Stomach (tissue), 9 donors: ENCODE data around the gene CIDEB. TPM values are rescaled to one million over a fixed set of nuclear protein-coding genes. Genes with fewer than 3 reads are reported as not detected.

Source experiments
- DNase-seq, 2 donors: peaks; one replicate each; pipeline versions ENCODE4 v3.0.0 to v3.0.0-alpha.2; 2013 to 2019
- H3K27ac ChIP-seq, 5 donors: fragments of 200-600 bp in 4 of 5; sonication (generic) in 4 of 5; one replicate each; pipeline ENCODE4 v1.5.1; 2013 to 2019; ENCODE audit warnings: mild to moderate bottlenecking in 1 of 5, moderate library complexity in 1 of 5
- H3K27me3 ChIP-seq, 3 donors: fragments of 200-600 bp; sonication (generic); one replicate each; pipeline ENCODE4 v1.5.1; 2017 to 2019; ENCODE audit warnings: mixed run types in 1 of 3
- H3K36me3 ChIP-seq, 4 donors: fragments of 200-600 bp; sonication (generic); 1 replicate in 3 of 4; 2 replicates in 1 of 4; pipeline ENCODE4 v1.5.1; 2016 to 2019
- H3K4me1 ChIP-seq, 4 donors: fragments of 200-600 bp; sonication (generic); one replicate each; pipeline ENCODE4 v1.5.1; 2016 to 2019
- H3K4me3 ChIP-seq, 4 donors: fragments of 200-600 bp; sonication (generic) in 3 of 4; one replicate each; pipeline ENCODE4 v1.5.1; 2016 to 2019; ENCODE audit warnings: mild to moderate bottlenecking in 1 of 4
- H3K9me3 ChIP-seq, 4 donors: fragments of 200-600 bp; sonication (generic); one replicate each; pipeline ENCODE4 v1.5.1; 2016 to 2019
- EP300 ChIP-seq: sonication (generic); formaldehyde crosslinking; IDR thresholded peaks from one replicate; pipeline ENCODE4 v1.6.1; 2017; ENCODE audit warnings: antibody characterized with exemption
- POLR2A ChIP-seq, 4 donors: fragments of 450-650 bp; IDR thresholded peaks; one replicate each; pipeline ENCODE4 v1.6.1; 2016; ENCODE audit warnings: antibody characterized with exemption in 4 of 4, control low read depth in 2 of 4, mild to moderate bottlenecking in 1 of 4, moderate library complexity in 1 of 4
- POLR2AphosphoS5 ChIP-seq, 3 donors: sonication (generic); formaldehyde crosslinking; IDR thresholded peaks; one replicate each; pipeline ENCODE4 v1.6.1; 2016; ENCODE audit warnings: antibody characterized with exemption in 3 of 3
- WGBS, 5 donors: extraction: QIAGEN DNeasy Blood & Tissue Kit in 3 of 5; methylation state at CpG; one replicate each; pipeline versions ENCODE4 v1.1.5 to v1.1.7; 2013 to 2018; 5-methylcytosine and 5-hydroxymethylcytosine counted together
- intact Hi-C: fragments of 100-400 bp; cut with DNase I; formaldehyde crosslinking; loops from one replicate; pipeline ENCODE4 v1.15.1; 2023; ENCODE audit warnings: low total_unique reads
- polyA plus RNA-seq, 3 donors: library from polyadenylated mRNA; stranded (reverse); fragments of 200-250 nt; gene quantifications; one replicate each; pipeline ENCODE4 v1.2.3, GENCODE V29; 2013
- total RNA-seq, 5 donors: library from RNA; depleted of rRNA; stranded (reverse); fragments of >200 nt; gene quantifications; one replicate each; pipeline versions ENCODE4 v1.1.0 to v1.2.3, GENCODE V29; 2014 to 2016
- TF ChIP-seq, protein P1 (sequence below), 7 experiments: fragments of 450-650 bp in 4 of 7; fragments of 200-600 bp in 3 of 7; sonication (generic) in 3 of 7; IDR thresholded peaks; one replicate each; pipeline ENCODE4 v1.5.1; 2016 to 2019; ENCODE audit warnings: antibody characterized with exemption in 7 of 7, control low read depth in 2 of 7, mild to moderate bottlenecking in 1 of 7
- donor health status: healthy with polysubstance abuse.
- donor health status: Bipolar disorder and iron deficiency.
- donor health status: healthy.

Gene CIDEB
- total and polyA plus RNA-seq, 8 donors, result 5.0 to 14.2 (median 6.4) TPM

GRCh38 chr14:24277071-24277470 lies 30.7 kb downstream of the CIDEB start:
- TF ChIP-seq EP300 (no peak), POLR2A (IDR thresholded peaks at IDR 0.05) (no peak), POLR2AphosphoS5 (IDR thresholded peaks at IDR 0.05) (no peak)
- TF ChIP-seq, protein P1, sequence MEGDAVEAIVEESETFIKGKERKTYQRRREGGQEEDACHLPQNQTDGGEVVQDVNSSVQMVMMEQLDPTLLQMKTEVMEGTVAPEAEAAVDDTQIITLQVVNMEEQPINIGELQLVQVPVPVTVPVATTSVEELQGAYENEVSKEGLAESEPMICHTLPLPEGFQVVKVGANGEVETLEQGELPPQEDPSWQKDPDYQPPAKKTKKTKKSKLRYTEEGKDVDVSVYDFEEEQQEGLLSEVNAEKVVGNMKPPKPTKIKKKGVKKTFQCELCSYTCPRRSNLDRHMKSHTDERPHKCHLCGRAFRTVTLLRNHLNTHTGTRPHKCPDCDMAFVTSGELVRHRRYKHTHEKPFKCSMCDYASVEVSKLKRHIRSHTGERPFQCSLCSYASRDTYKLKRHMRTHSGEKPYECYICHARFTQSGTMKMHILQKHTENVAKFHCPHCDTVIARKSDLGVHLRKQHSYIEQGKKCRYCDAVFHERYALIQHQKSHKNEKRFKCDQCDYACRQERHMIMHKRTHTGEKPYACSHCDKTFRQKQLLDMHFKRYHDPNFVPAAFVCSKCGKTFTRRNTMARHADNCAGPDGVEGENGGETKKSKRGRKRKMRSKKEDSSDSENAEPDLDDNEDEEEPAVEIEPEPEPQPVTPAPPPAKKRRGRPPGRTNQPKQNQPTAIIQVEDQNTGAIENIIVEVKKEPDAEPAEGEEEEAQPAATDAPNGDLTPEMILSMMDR (IDR thresholded peaks at IDR 0.05), result no peak
- Histone ChIP-seq H3K27me3 (no peaks in the 10 kb centered on the region), H3K4me3 (no peak overlapping the region), H3K4me1 (peaks cover 9 to 80% (median 20%) of the 10 kb centered on the region in 4 donors), H3K36me3 (no peaks in the 10 kb centered on the region), H3K9me3 (no peaks in the 10 kb centered on the region), H3K27ac (peak overlapping the region in 3 of 5 donors; percentile 1 to 69 (median 63))
- 85 to 96% (median 92%) methylated on average over 6 of the region's 6 CpGs for WGBS, 5 donors
- no peak for DNase-seq
- intact Hi-C loops, result no loop called here

GRCh38 chr14:24274101-24274543 lies 33.7 kb downstream of the CIDEB start:
- no peaks in the 10 kb centered on the region for H3K27me3 ChIP-seq
- H3K4me1 ChIP-seq, result peaks cover 9 to 81% (median 26%) of the 10 kb centered on the region in 4 donors
- 20 to 50% (median 31%) methylated on average over 3 of the region's 3 CpGs for WGBS, 5 donors
- intact Hi-C loops, result no loop called here
- H3K4me3 ChIP-seq, result no peak overlapping the region
- H3K9me3 ChIP-seq, result no peaks in the 10 kb centered on the region
- peak overlapping the region; percentile 63 to 98 (median 84) for H3K27ac ChIP-seq
- peaks cover 0 to 10% (median 9%) of the 10 kb centered on the region in 4 donors for H3K36me3 ChIP-seq
- peak; percentile 63 to 66 for DNase-seq
- TF ChIP-seq EP300 (no peak), POLR2AphosphoS5 (IDR thresholded peaks at IDR 0.05) (peak in 2 of 3 donors; percentile 33 to 80)

DNA sequence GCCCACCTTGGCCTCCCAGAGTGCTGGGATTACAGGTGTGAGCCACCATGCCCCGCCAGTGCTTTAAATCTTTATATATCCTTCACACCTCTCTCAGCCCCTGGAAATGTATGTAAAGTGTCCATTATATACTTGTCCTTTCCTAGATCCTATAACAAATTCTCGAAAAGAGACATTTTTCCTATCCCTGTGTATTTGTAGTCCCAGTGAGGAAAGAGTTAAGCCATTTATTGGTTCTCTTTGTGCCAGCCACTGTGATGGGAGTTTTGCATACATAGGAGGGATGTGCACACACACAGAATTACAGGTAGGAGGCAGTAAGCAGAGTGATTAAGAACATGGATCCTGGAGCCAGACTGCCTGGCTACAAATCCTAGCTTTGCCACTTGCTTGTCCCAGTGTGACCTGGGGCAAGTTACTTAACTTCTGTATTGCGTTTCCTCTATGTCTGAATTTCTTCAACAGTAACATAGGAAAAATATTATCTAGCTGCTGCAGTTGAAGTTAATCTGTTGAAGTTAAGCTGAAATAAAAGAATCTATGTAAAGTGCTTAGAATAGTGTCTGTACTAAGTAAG lies 34.3 kb downstream of the CIDEB start:
- Histone ChIP-seq H3K4me1 (peaks cover 9 to 75% (median 26%) of the 10 kb centered on the region in 4 donors), H3K27me3 (no peaks in the 10 kb centered on the region), H3K27ac (peak overlapping the region; percentile 63 to 98 (median 84)), H3K36me3 (peaks cover 5 to 16% (median 15%) of the 10 kb centered on the region in 4 donors), H3K9me3 (no peaks in the 10 kb centered on the region), H3K4me3 (no peak overlapping the region)
- 44 to 68% (median 66%) methylated on average over 3 of the region's 3 CpGs for WGBS, 5 donors
- intact Hi-C loops, result no loop called here
- no peak for TF ChIP-seq POLR2AphosphoS5 (IDR thresholded peaks at IDR 0.05)
- TF ChIP-seq, protein P1 (IDR thresholded peaks at IDR 0.05), result no peak
- TF ChIP-seq EP300, result no peak
- TF ChIP-seq POLR2A (IDR thresholded peaks at IDR 0.05), result no peak
- no peak for DNase-seq

GRCh38 chr14:24272467-24272866 lies 35.3 kb downstream of the CIDEB start:
- peak overlapping the region in 3 of 5 donors; percentile 84 to 98 (median 94) for H3K27ac ChIP-seq
- intact Hi-C loops, result no loop called here
- H3K4me3 ChIP-seq, result no peak overlapping the region
- H3K9me3 ChIP-seq, result no peaks in the 10 kb centered on the region
- 80 to 95% (median 84%) methylated on average over 2 of the region's 2 CpGs for WGBS, 5 donors
- H3K27me3 ChIP-seq, result no peaks in the 10 kb centered on the region
- no peak for DNase-seq
- peaks cover 16 to 27% (median 26%) of the 10 kb centered on the region in 4 donors for H3K36me3 ChIP-seq
- peaks cover 9 to 66% (median 26%) of the 10 kb centered on the region in 4 donors for H3K4me1 ChIP-seq
- TF ChIP-seq, protein P1 (IDR thresholded peaks at IDR 0.05), result no peak
- TF ChIP-seq POLR2A (IDR thresholded peaks at IDR 0.05) (no peak), POLR2AphosphoS5 (IDR thresholded peaks at IDR 0.05) (no peak), EP300 (no peak)

GRCh38 chr14:24271834-24272263 lies 35.9 kb downstream of the CIDEB start:
- H3K36me3 ChIP-seq, result peaks cover 22 to 33% (median 32%) of the 10 kb centered on the region in 4 donors
- peak overlapping the region; percentile 60 to 99 (median 77) for H3K4me3 ChIP-seq
- no peaks in the 10 kb centered on the region for H3K9me3 ChIP-seq
- peaks cover 9 to 60% (median 26%) of the 10 kb centered on the region in 4 donors for H3K4me1 ChIP-seq
- 7 to 12% (median 11%) methylated on average over 3 of the region's 3 CpGs for WGBS, 5 donors
- peak overlapping the region; percentile 91 to 99 (median 98) for H3K27ac ChIP-seq
- DNase-seq, result no peak
- no peaks in the 10 kb centered on the region for H3K27me3 ChIP-seq
- intact Hi-C loops, result no loop called here
- TF ChIP-seq POLR2AphosphoS5 (IDR thresholded peaks at IDR 0.05) (no peak), EP300 (no peak), POLR2A (IDR thresholded peaks at IDR 0.05) (no peak)
- TF ChIP-seq, protein P1 (IDR thresholded peaks at IDR 0.05), result no peak
